ENCODE measurements around the gene JUP.

DNA sequence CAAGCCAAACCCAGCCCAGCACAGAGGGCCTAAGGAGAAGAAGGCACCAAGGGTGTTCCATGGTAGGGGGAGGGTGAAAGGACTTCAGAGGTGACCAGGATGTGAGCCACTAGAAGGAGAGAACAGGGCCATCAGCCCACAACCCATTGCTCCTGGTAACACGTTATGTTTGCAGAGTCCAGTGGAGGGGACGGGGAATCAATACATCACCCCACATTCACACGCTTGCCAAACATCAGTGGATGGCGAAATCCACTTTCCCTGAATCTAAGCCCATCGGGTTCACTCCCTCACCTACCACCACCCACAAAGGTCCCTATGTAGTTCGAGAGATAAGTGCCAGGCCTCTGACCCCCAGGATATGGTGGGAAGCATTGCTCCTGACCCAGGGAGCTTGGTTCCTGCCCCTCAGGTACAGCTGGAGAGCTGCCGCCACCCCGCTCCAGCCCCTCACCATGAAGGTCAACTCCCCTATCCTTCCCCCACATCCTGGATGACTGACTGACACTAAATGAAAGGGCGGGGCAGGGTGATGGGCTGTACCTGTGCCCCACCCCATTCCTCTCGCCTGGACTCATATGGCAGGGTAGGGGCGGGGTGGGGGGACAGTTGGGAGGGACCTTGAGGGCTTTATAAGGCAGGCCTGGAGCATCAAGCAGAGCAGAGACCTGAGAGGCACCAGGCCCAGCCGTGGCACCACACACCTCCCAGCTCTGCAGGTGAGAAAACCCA, 74.7 kb downstream of the JUP start, which contains the start of gene GAST:
- no peak for TF ChIP-seq BACH2 (CRISPR knock-in tag; IDR thresholded peaks at IDR 0.05; ENCODE audit: borderline replicate concordance)
- no peak for TF ChIP-seq GLIS3 (CRISPR knock-in tag; IDR thresholded peaks at IDR 0.05)
